Bronchial epithelial cell (primary cell): ENCODE results near the gene GATD1. TPM values are rescaled to one million over a fixed set of nuclear protein-coding genes. Genes with fewer than 3 reads are reported as not detected.

ENCODE experiments used
- DNase-seq: peaks from one replicate; pipeline ENCODE4 v3.0.0-alpha.2; 2010; ENCODE audit warnings: low read depth
- FAIRE-seq: peaks from 2 replicates; lab custom pipeline; 2011; peaks lifted over from hg19 to GRCh38; lab: Jason Lieb, UNC
- H3K27me3 ChIP-seq: 2 replicates; pipeline ENCODE4 v1.5.1; 2011; ENCODE audit warnings: low read length; ENCODE audit not compliant: control insufficient read depth, insufficient read depth
- H3K36me3 ChIP-seq: 2 replicates; pipeline ENCODE4 v1.5.1; 2011; ENCODE audit warnings: low read length; ENCODE audit not compliant: control insufficient read depth, insufficient read depth
- H3K4me3 ChIP-seq: 2 replicates; pipeline ENCODE4 v1.5.1; 2011; ENCODE audit warnings: mild to moderate bottlenecking, low read depth, low read length, control low read depth
- CTCF ChIP-seq: IDR thresholded peaks from 2 replicates; pipeline ENCODE4 v1.5.1; 2011; ENCODE audit warnings: mild to moderate bottlenecking, moderate library complexity, low read length, control low read depth, inconsistent platforms; ENCODE audit not compliant: insufficient read depth, severe bottlenecking
- total RNA-seq: library from RNA; depleted of rRNA; stranded (reverse); fragments of >200 nt; gene quantifications from 2 replicates; pipeline ENCODE4 v1.2.1, GENCODE V29; 2014

GATD1 gene
- total RNA-seq, 1 donor from 2014 or later: 18.7 TPM

- no peak for TF ChIP-seq CTCF
Measured at GRCh38 chr11:749731-750130, 27.6 kb downstream of the GATD1 start.

GRCh38 chr11:748007-748359 is 29.3 kb downstream of the GATD1 start:
- H3K36me3 ChIP-seq: peaks cover 2% of the 10 kb centered on the region
- DNase-seq (no peak), FAIRE-seq (no peak)
- peak overlapping the region; percentile 98 for H3K4me3 ChIP-seq
- H3K27me3 ChIP-seq: no peaks in the 10 kb centered on the region
- no peak for TF ChIP-seq CTCF

More at GRCh38 chr11:749731-750130, 27.6 kb downstream of the GATD1 start:
- Histone ChIP-seq H3K27me3 (no peaks in the 10 kb centered on the region), H3K4me3 (no peak overlapping the region), H3K36me3 (peaks cover 2% of the 10 kb centered on the region)
- FAIRE-seq: no peak
- DNase-seq: no peak

- FAIRE-seq: no peak
- peak; percentile 64 for DNase-seq
Measured at GRCh38 chr11:747158-748006, 29.9 kb downstream of the GATD1 start, which contains the start of gene TALDO1. TALDO1 (plus strand) TSS chr11:747464; CDS start chr11:747482, 18 bp downstream.

GRCh38 chr11:746289-747157 is 30.8 kb downstream of the GATD1 start:
- H3K4me3 ChIP-seq: peak overlapping the region; percentile 98
- H3K36me3 ChIP-seq: peaks cover 2% of the 10 kb centered on the region
- no peaks in the 10 kb centered on the region for H3K27me3 ChIP-seq
- no peak for TF ChIP-seq CTCF
- DNase-seq (peak; percentile 28), FAIRE-seq (no peak)

More at GRCh38 chr11:747158-748006, 29.9 kb downstream of the GATD1 start, which contains the start of gene TALDO1:
- H3K4me3 ChIP-seq: peak within 1 kb of the TSS; percentile 98
- H3K27me3 ChIP-seq: no peaks in the 10 kb centered on the region
- H3K36me3 ChIP-seq: peaks cover 2% of the 10 kb centered on the region
- TF ChIP-seq CTCF: peak; percentile 34

GRCh38 chr11:745428-745827 is 31.9 kb downstream of the GATD1 start:
- DNase-seq: no peak
- Histone ChIP-seq H3K4me3 (no peak overlapping the region), H3K36me3 (no peaks in the 10 kb centered on the region), H3K27me3 (no peaks in the 10 kb centered on the region)
- TF ChIP-seq CTCF: no peak
- no peak for FAIRE-seq
